Stomach (tissue), 9 donors: Measurements from ENCODE around the gene TTLL11. TPM values are rescaled to one million over a fixed set of nuclear protein-coding genes. Genes with fewer than 3 reads are reported as not detected.

Experiments used
- DNase-seq, 2 donors: peaks; one replicate each; pipeline versions ENCODE4 v3.0.0 to v3.0.0-alpha.2; 2013 to 2019
- H3K27ac ChIP-seq, 5 donors: fragments of 200-600 bp in 4 of 5; sonication (generic) in 4 of 5; one replicate each; pipeline ENCODE4 v1.5.1; 2013 to 2019; ENCODE audit warnings: mild to moderate bottlenecking in 1 of 5, moderate library complexity in 1 of 5
- H3K27me3 ChIP-seq, 3 donors: fragments of 200-600 bp; sonication (generic); one replicate each; pipeline ENCODE4 v1.5.1; 2017 to 2019; ENCODE audit warnings: mixed run types in 1 of 3
- H3K36me3 ChIP-seq, 4 donors: fragments of 200-600 bp; sonication (generic); 1 replicate in 3 of 4; 2 replicates in 1 of 4; pipeline ENCODE4 v1.5.1; 2016 to 2019
- H3K4me1 ChIP-seq, 4 donors: fragments of 200-600 bp; sonication (generic); one replicate each; pipeline ENCODE4 v1.5.1; 2016 to 2019
- H3K4me3 ChIP-seq, 4 donors: fragments of 200-600 bp; sonication (generic) in 3 of 4; one replicate each; pipeline ENCODE4 v1.5.1; 2016 to 2019; ENCODE audit warnings: mild to moderate bottlenecking in 1 of 4
- H3K9me3 ChIP-seq, 4 donors: fragments of 200-600 bp; sonication (generic); one replicate each; pipeline ENCODE4 v1.5.1; 2016 to 2019
- CTCF ChIP-seq, 7 experiments: fragments of 450-650 bp in 4 of 7; fragments of 200-600 bp in 3 of 7; sonication (generic) in 3 of 7; IDR thresholded peaks; one replicate each; pipeline ENCODE4 v1.5.1; 2016 to 2019; ENCODE audit warnings: antibody characterized with exemption in 7 of 7, control low read depth in 2 of 7, mild to moderate bottlenecking in 1 of 7
- EP300 ChIP-seq: sonication (generic); formaldehyde crosslinking; IDR thresholded peaks from one replicate; pipeline ENCODE4 v1.6.1; 2017; ENCODE audit warnings: antibody characterized with exemption
- POLR2A ChIP-seq, 4 donors: fragments of 450-650 bp; IDR thresholded peaks; one replicate each; pipeline ENCODE4 v1.6.1; 2016; ENCODE audit warnings: antibody characterized with exemption in 4 of 4, control low read depth in 2 of 4, mild to moderate bottlenecking in 1 of 4, moderate library complexity in 1 of 4
- POLR2AphosphoS5 ChIP-seq, 3 donors: sonication (generic); formaldehyde crosslinking; IDR thresholded peaks; one replicate each; pipeline ENCODE4 v1.6.1; 2016; ENCODE audit warnings: antibody characterized with exemption in 3 of 3
- WGBS, 5 donors: extraction: QIAGEN DNeasy Blood & Tissue Kit in 3 of 5; methylation state at CpG; one replicate each; pipeline versions ENCODE4 v1.1.5 to v1.1.7; 2013 to 2018; 5-methylcytosine and 5-hydroxymethylcytosine counted together
- intact Hi-C: fragments of 100-400 bp; cut with DNase I; formaldehyde crosslinking; loops from one replicate; pipeline ENCODE4 v1.15.1; 2023; ENCODE audit warnings: low total_unique reads
- polyA plus RNA-seq, 3 donors: library from polyadenylated mRNA; stranded (reverse); fragments of 200-250 nt; gene quantifications; one replicate each; pipeline ENCODE4 v1.2.3, GENCODE V29; 2013
- total RNA-seq, 5 donors: library from RNA; depleted of rRNA; stranded (reverse); fragments of >200 nt; gene quantifications; one replicate each; pipeline versions ENCODE4 v1.1.0 to v1.2.3, GENCODE V29; 2014 to 2016
- donor health status: healthy with polysubstance abuse.
- donor health status: Bipolar disorder and iron deficiency.
- donor health status: healthy.

TTLL11 gene
- total and polyA plus RNA-seq, 8 donors = 3.6 to 18.2 (median 9.4) TPM

GRCh38 chr9:121825031-121825691, 267.9 kb downstream of the TTLL11 start:
- TF ChIP-seq CTCF (IDR thresholded peaks at IDR 0.05) (no peak), POLR2AphosphoS5 (IDR thresholded peaks at IDR 0.05) (no peak), EP300 (no peak)
- no peak for DNase-seq
- peaks cover 0 to 10% (median 3%) of the 10 kb centered on the region in 4 donors for H3K4me1 ChIP-seq
- no peak overlapping the region for H3K4me3 ChIP-seq
- no peak overlapping the region for H3K27ac ChIP-seq
- no peaks in the 10 kb centered on the region for H3K27me3 ChIP-seq
- WGBS, 5 donors = 56 to 71% (median 59%) methylated on average over 12 of the region's 12 CpGs
- H3K9me3 ChIP-seq = no peaks in the 10 kb centered on the region
- peaks cover 0 to 10% (median 0%) of the 10 kb centered on the region in 4 donors for H3K36me3 ChIP-seq
- intact Hi-C loops = no loop called here

DNA sequence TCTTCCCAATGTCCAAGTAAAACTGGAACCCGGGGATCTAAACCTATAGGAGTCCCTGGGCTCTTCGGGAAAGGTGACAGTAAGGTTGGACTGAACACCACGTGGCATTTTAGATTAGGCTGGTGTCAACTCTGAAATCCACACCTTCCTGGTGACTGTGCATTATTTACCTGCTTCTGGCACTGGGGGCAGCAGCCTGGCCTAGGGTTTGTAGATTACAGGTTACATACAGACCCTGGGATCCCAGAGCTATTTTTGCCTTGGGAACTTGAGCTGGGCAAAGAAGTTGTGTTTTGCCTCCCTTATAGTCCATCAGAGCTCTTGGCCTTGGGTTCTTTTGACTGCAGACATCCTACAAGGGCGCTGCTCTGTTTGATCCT, 268.5 kb downstream of the TTLL11 start:
- Histone ChIP-seq H3K4me1 (peaks cover 0 to 10% (median 3%) of the 10 kb centered on the region in 4 donors), H3K9me3 (no peaks in the 10 kb centered on the region), H3K36me3 (peaks cover 0 to 10% (median 0%) of the 10 kb centered on the region in 4 donors), H3K27ac (no peak overlapping the region), H3K4me3 (no peak overlapping the region), H3K27me3 (no peaks in the 10 kb centered on the region)
- TF ChIP-seq POLR2A (IDR thresholded peaks at IDR 0.05) (no peak), CTCF (IDR thresholded peaks at IDR 0.05) (no peak), POLR2AphosphoS5 (IDR thresholded peaks at IDR 0.05) (no peak), EP300 (no peak)
- WGBS, 5 donors = 35 to 62% (median 53%) methylated on average over 4 of the region's 4 CpGs
- intact Hi-C loops = no loop called here
- DNase-seq = peak in 1 of 2 donors; percentile 46

DNA sequence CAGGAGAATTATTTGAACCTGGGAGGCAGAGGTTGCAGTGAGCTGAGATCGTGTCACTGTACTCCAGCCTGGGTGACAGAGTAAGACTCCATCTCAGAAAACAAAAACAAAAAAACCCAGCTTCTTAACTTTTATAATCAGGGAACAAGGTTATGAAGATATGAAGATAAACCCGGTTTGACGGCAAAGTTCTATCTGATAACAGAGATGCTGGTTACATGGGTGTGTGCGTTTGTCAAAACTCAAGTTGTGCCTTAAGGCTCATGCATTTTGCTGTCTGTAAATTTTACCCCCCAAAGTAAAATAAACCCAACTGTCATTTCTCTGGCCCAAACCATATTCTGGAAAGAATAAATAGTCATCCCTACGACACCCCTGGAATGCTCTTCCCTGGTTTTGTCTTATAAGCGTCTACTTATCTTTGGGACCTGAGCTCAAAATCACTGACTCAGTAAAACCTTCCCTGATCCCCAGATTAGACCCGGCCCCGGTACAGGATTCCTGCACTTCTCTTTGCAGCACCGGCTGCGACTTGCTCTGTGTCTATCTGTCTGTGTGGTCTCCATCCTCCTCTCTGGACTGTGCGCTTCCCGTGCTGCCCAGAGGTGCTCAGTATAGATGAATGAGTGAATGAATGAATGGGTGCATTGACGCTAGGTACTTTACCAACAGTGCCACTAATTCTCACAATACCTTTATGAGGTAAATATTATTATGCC, 269.5 kb downstream of the TTLL11 start:
- intact Hi-C loops = no loop called here
- no peak for DNase-seq
- peaks cover 0 to 10% (median 5%) of the 10 kb centered on the region in 4 donors for H3K4me1 ChIP-seq
- H3K27ac ChIP-seq = no peak overlapping the region
- H3K36me3 ChIP-seq = peaks cover 0 to 10% (median 0%) of the 10 kb centered on the region in 4 donors
- WGBS, 5 donors = 90 to 92% (median 91%) methylated on average over 13 of the region's 13 CpGs
- no peak for TF ChIP-seq CTCF (IDR thresholded peaks at IDR 0.05)
- TF ChIP-seq POLR2AphosphoS5 (IDR thresholded peaks at IDR 0.05) = no peak
- no peak for TF ChIP-seq EP300
- no peak for TF ChIP-seq POLR2A (IDR thresholded peaks at IDR 0.05)
- H3K9me3 ChIP-seq = no peaks in the 10 kb centered on the region
- H3K4me3 ChIP-seq = no peak overlapping the region
- no peaks in the 10 kb centered on the region for H3K27me3 ChIP-seq

GRCh38 chr9:121822093-121823085, 270.7 kb downstream of the TTLL11 start:
- DNase-seq = no peak
- Histone ChIP-seq H3K4me1 (peaks cover 0 to 10% (median 5%) of the 10 kb centered on the region in 4 donors), H3K4me3 (no peak overlapping the region), H3K9me3 (no peaks in the 10 kb centered on the region), H3K27ac (no peak overlapping the region), H3K36me3 (peaks cover 0 to 10% (median 0%) of the 10 kb centered on the region in 4 donors), H3K27me3 (no peaks in the 10 kb centered on the region)
- 82 to 93% (median 88%) methylated on average over 34 of the region's 34 CpGs for WGBS, 5 donors
- intact Hi-C loops = no loop called here
- TF ChIP-seq CTCF (IDR thresholded peaks at IDR 0.05) (no peak), POLR2A (IDR thresholded peaks at IDR 0.05) (no peak)
